HepG2 (cell line): ENCODE measurements around the gene AHRR. TPM values are rescaled to one million over a fixed set of nuclear protein-coding genes. Genes with fewer than 3 reads are reported as not detected.
A peak's percentile ranks its signal among the peaks of the same experiment; 100 is the strongest.
"Not testable (repeated sequence)": the region's sequence is repeated elsewhere in the genome, so short reads cannot be mapped to it uniquely, and the experiment has no call there.

Experiments
- ATAC-seq: fragments of 200-7000 bp; cut with Tn5 transposase; 3 replicates; pipeline ENCODE4 v1.9.1; 2020; ENCODE audit warnings: mild to moderate bottlenecking, moderate library complexity
- BruUV-seq: library from RNA; stranded (reverse); fragments of 400-500 nt; replicated peaks from 2 replicates; lab custom pipeline; 2021; lab: Mats Ljungman, UMichigan
- CTCF ChIA-PET: fragments of 300-600 bp; formaldehyde crosslinking; extraction: SDS; loops from one replicate; lab custom pipeline; 2021; ENCODE audit warnings: low total read pairs, inconsistent platforms, low intra/inter-chr PET ratio; lab: Yijun Ruan, JAX
- POLR2A ChIA-PET: fragments of 350-600 bp; sonication (Branson Sonifier 250); formaldehyde crosslinking; loops from one replicate; lab custom pipeline; 2020; ENCODE audit warnings: antibody characterized with exemption, inconsistent platforms; lab: Yijun Ruan, JAX
- DNase-seq: peaks from one replicate; pipeline ENCODE4 v3.0.0-alpha.2; 2015; ENCODE audit warnings: low spot score
- FAIRE-seq: peaks from 3 replicates; lab custom pipeline; 2011; peaks lifted over from hg19 to GRCh38; lab: Jason Lieb, UNC
- H2AFZ ChIP-seq: one replicate; pipeline ENCODE4 v1.6.1; 2011; ENCODE audit warnings: low read length, inconsistent platforms
- H3K27ac ChIP-seq: fragments of 300-600 bp; 3 replicates; pipeline ENCODE4 v1.8.0; 2011; ENCODE audit warnings: mixed run types, mild to moderate bottlenecking, mixed read lengths, low read length, inconsistent platforms; ENCODE audit not compliant: insufficient read depth; ENCODE audit errors: extremely low read length
- H3K27me3 ChIP-seq, 2 experiments: fragments of 200-600 bp in 1 of 2; 2 replicates in 1 of 2; 3 replicates in 1 of 2; pipeline versions ENCODE4 v1.6.0 to v1.8.0; 2011; ENCODE audit warnings: low read length in 2 of 2, mild to moderate bottlenecking in 2 of 2, moderate library complexity in 2 of 2, inconsistent platforms in 1 of 2; ENCODE audit not compliant: insufficient read depth in 2 of 2, control insufficient read depth in 1 of 2
- H3K36me3 ChIP-seq, 2 experiments: fragments of 200-600 bp in 1 of 2; replicated peaks in 1 of 2; 2 replicates in 1 of 2; 3 replicates in 1 of 2; pipeline versions ENCODE4 v1.5.1 to v1.8.0; 2011; ENCODE audit warnings: low read length in 2 of 2, inconsistent platforms in 1 of 2; ENCODE audit not compliant: insufficient read depth in 2 of 2, control insufficient read depth in 1 of 2
- H3K4me1 ChIP-seq: 2 replicates; pipeline ENCODE4 v1.5.1; 2012; ENCODE audit warnings: low read length, inconsistent platforms; ENCODE audit not compliant: insufficient read depth
- H3K4me2 ChIP-seq: 2 replicates; pipeline ENCODE4 v1.6.0; 2011; ENCODE audit warnings: low read depth, low read length, inconsistent platforms
- H3K4me3 ChIP-seq, 3 experiments: fragments of 200-600 bp in 1 of 3; sonication (generic), shearing (Covaris generic) in 1 of 3; replicated peaks in 1 of 3; 2 replicates each; pipeline ENCODE4 v1.5.1; 2011 to 2016; ENCODE audit warnings: low read length in 3 of 3, inconsistent platforms in 2 of 3, low read depth in 2 of 3, mild to moderate bottlenecking in 2 of 3, control low read depth in 1 of 3, mixed read lengths in 1 of 3; ENCODE audit not compliant: insufficient read depth in 1 of 3
- H3K79me2 ChIP-seq: one replicate; pipeline ENCODE4 v1.6.1; 2011; ENCODE audit warnings: low read length, inconsistent platforms; ENCODE audit not compliant: insufficient read depth
- H3K9ac ChIP-seq: 2 replicates; pipeline ENCODE4 v1.6.0; 2011; ENCODE audit warnings: mild to moderate bottlenecking, low read depth, low read length, inconsistent platforms; ENCODE audit not compliant: insufficient read depth
- H3K9me3 ChIP-seq: 2 replicates; pipeline ENCODE4 v1.5.1; 2012; ENCODE audit warnings: mild to moderate bottlenecking, low read length
- H4K20me1 ChIP-seq: 2 replicates; pipeline ENCODE4 v1.6.0; 2011; ENCODE audit warnings: inconsistent platforms, mild to moderate bottlenecking, low read length, moderate library complexity; ENCODE audit not compliant: insufficient read depth
- SCMH1 ChIP-seq: sonication (generic); formaldehyde crosslinking; IDR thresholded peaks from 2 replicates; pipeline ENCODE4 v1.9.0; 2021; ENCODE audit warnings: missing genetic modification reagents, mild to moderate bottlenecking, borderline replicate concordance
- ZBTB33 ChIP-seq: sonication (generic); formaldehyde crosslinking; IDR thresholded peaks from 2 replicates; pipeline ENCODE4 v1.4.0; 2020; ENCODE audit warnings: missing genetic modification reagents
- WGBS: methylation state at CpG from one replicate; pipeline ENCODE4 v1.1.6; 2017; ENCODE audit warnings: low lambda C conversion rate; 5-methylcytosine and 5-hydroxymethylcytosine counted together
- in situ Hi-C: cut with HindIII; loops from 2 replicates; pipeline ENCODE4 v1.10.0; 2017; ENCODE audit warnings: low pct_unique_long_range_greater_than_20kb; ENCODE audit not compliant: extremely low pct_ligation_motif_present
- intact Hi-C: fragments of 100-400 bp; cut with micrococcal nuclease; formaldehyde crosslinking; loops from one replicate; pipeline ENCODE4 v1.10.0; 2022; ENCODE audit not compliant: unreplicated experiment
- polyA plus RNA-seq, 8 experiments: library from polyadenylated mRNA; depleted of rRNA in 3 of 8; stranded (reverse) in 7 of 8; unstranded in 1 of 8; fragments of >200 nt; fragmentation: Illumina TruSeq in 4 of 8; extraction: Trizol in 4 of 8; gene quantifications; 2 replicates each; pipeline versions ENCODE4 v1.2.1 to v1.2.3, GENCODE V29; 2011 to 2016; ENCODE audit warnings: low read depth in 4 of 8, missing spikeins in 1 of 8, mixed read lengths in 1 of 8; ENCODE audit not compliant: insufficient read depth in 1 of 8
- total RNA-seq, 5 experiments: library from RNA; depleted of rRNA; stranded (reverse); fragments of >200 nt; fragmentation: Illumina TruSeq; extraction: Trizol; gene quantifications; 2 replicates each; pipeline ENCODE4 v1.2.3, GENCODE V29; 2016; ENCODE audit warnings: low read depth in 1 of 5

AHRR gene
- total and polyA plus RNA-seq, 2 of the 13 experiments (the other 11 are each of a cell fraction or from before 2014, with no cell fraction given): 0.28 to 0.35 TPM

- peaks cover 54% of the 10 kb centered on the region for H3K79me2 ChIP-seq
- no peaks in the 10 kb centered on the region for H3K9me3 ChIP-seq
- H3K9ac ChIP-seq: no peak overlapping the region
- peaks cover 5 to 19% of the 10 kb centered on the region in 2 experiments; a peak in 4 of 5 replicates for H3K36me3 ChIP-seq
- POLR2A ChIA-PET: no interaction called here
- H4K20me1 ChIP-seq: 0 out of 2 replicates have a peak, but pooled peaks cover 5% of the 10 kb centered on the region
- H3K27ac ChIP-seq: no peak overlapping the region
- TF ChIP-seq ZBTB33 (peak; percentile 28; the same call in 1 of the 2 replicates), SCMH1 (CRISPR knock-in tag) (no peak)
- H3K4me3 ChIP-seq: no peak overlapping the region
- FAIRE-seq: no peak
- H3K4me2 ChIP-seq: no peak overlapping the region
- no peak for DNase-seq
- no peak overlapping the region for H2AFZ ChIP-seq
- 98% methylated on average over 9 of the region's 9 CpGs for WGBS
- CTCF ChIA-PET: no interaction called here
- ATAC-seq: no peak
- H3K4me1 ChIP-seq: peaks cover 10% of the 10 kb centered on the region
- in situ Hi-C loops: no loop called here
- intact Hi-C loops: no loop called here
- no peaks in the 10 kb centered on the region for H3K27me3 ChIP-seq
- no TSS peak for BruUV-seq
Observed at GRCh38 chr5:278646-279045, 42.9 kb upstream of the AHRR start.

- H3K4me1 ChIP-seq, FAIRE-seq, H3K9me3 ChIP-seq, intact Hi-C loops, DNase-seq, POLR2A ChIA-PET, ATAC-seq, H3K27ac ChIP-seq, H3K4me3 ChIP-seq, H3K4me2 ChIP-seq, in situ Hi-C loops, H3K9ac ChIP-seq, CTCF ChIA-PET, H3K27me3 ChIP-seq, H2AFZ ChIP-seq, BruUV-seq, H4K20me1 ChIP-seq: not testable (repeated sequence)
- Histone ChIP-seq H3K36me3 (peaks cover 9 to 22% of the 10 kb centered on the region in 2 experiments; a peak in 4 of 5 replicates), H3K79me2 (peaks cover 54% of the 10 kb centered on the region)
- WGBS: 86% methylated on average over 13 of the region's 14 CpGs
Observed at GRCh38 chr5:279051-279665, 42.4 kb upstream of the AHRR start.
